Astrocyte (in vitro differentiated cells and primary cell): ENCODE results near the gene NIPBL. TPM values are rescaled to one million over a fixed set of nuclear protein-coding genes. Genes with fewer than 3 reads are reported as not detected.

Experiments used
- DNase-seq: peaks from one replicate; pipeline ENCODE4 v3.0.0-alpha.2; 2010; ENCODE audit warnings: low read depth
- FAIRE-seq: peaks from 2 replicates; lab custom pipeline; 2011; peaks lifted over from hg19 to GRCh38; lab: Jason Lieb, UNC
- H2AFZ ChIP-seq: 2 replicates; pipeline ENCODE4 v1.6.0; 2012; ENCODE audit warnings: low read depth, low read length, inconsistent platforms
- H3K27ac ChIP-seq: 2 replicates; pipeline ENCODE4 v1.5.1; 2011; ENCODE audit warnings: low read depth, low read length, inconsistent platforms
- H3K27me3 ChIP-seq: 2 replicates; pipeline ENCODE4 v1.6.0; 2011; ENCODE audit warnings: low read length, inconsistent platforms; ENCODE audit not compliant: insufficient read depth
- H3K36me3 ChIP-seq: 2 replicates; pipeline ENCODE4 v1.5.1; 2011; ENCODE audit warnings: low read length, inconsistent platforms; ENCODE audit not compliant: insufficient read depth
- H3K4me1 ChIP-seq: 2 replicates; pipeline ENCODE4 v1.5.1; 2011; ENCODE audit warnings: low read length, inconsistent platforms; ENCODE audit not compliant: insufficient read depth
- H3K4me2 ChIP-seq: 2 replicates; pipeline ENCODE4 v1.6.0; 2012; ENCODE audit warnings: low read length, inconsistent platforms
- H3K4me3 ChIP-seq: 2 replicates; pipeline ENCODE4 v1.5.1; 2011; ENCODE audit warnings: low read depth, mild to moderate bottlenecking, low read length, inconsistent platforms; ENCODE audit not compliant: insufficient read depth
- H3K79me2 ChIP-seq: 2 replicates; pipeline ENCODE4 v1.6.0; 2012; ENCODE audit warnings: mild to moderate bottlenecking, low read length, inconsistent platforms; ENCODE audit not compliant: insufficient read depth
- H3K9ac ChIP-seq: 2 replicates; pipeline ENCODE4 v1.6.0; 2012; ENCODE audit warnings: mild to moderate bottlenecking, low read length, inconsistent platforms
- H3K9me3 ChIP-seq: 2 replicates; pipeline ENCODE4 v1.5.1; 2012; ENCODE audit warnings: low read depth, mild to moderate bottlenecking, low read length, inconsistent platforms; ENCODE audit not compliant: insufficient read depth
- H4K20me1 ChIP-seq: 2 replicates; pipeline ENCODE4 v1.6.0; 2012; ENCODE audit warnings: low read length, inconsistent platforms; ENCODE audit not compliant: insufficient read depth
- H3K27ac Mint-ChIP-seq: one replicate; pipeline ENCODE4 v1.8.0; 2021; ENCODE audit warnings: mild to moderate bottlenecking, mixed read lengths; ENCODE audit not compliant: unreplicated experiment
- H3K27me3 Mint-ChIP-seq: one replicate; pipeline ENCODE4 v1.8.0; 2021; ENCODE audit warnings: low read depth, mixed read lengths; ENCODE audit not compliant: unreplicated experiment
- H3K36me3 Mint-ChIP-seq: one replicate; pipeline ENCODE4 v1.8.0; 2021; ENCODE audit warnings: low read depth, mixed read lengths; ENCODE audit not compliant: unreplicated experiment
- H3K4me1 Mint-ChIP-seq: one replicate; pipeline ENCODE4 v1.8.0; 2021; ENCODE audit warnings: low read depth, mixed read lengths; ENCODE audit not compliant: unreplicated experiment
- H3K4me3 Mint-ChIP-seq: one replicate; pipeline ENCODE4 v1.8.0; 2021; ENCODE audit warnings: mild to moderate bottlenecking, moderate library complexity, mixed read lengths; ENCODE audit not compliant: unreplicated experiment
- H3K9me3 Mint-ChIP-seq: one replicate; pipeline ENCODE4 v1.8.0; 2021; ENCODE audit warnings: mild to moderate bottlenecking, mixed read lengths; ENCODE audit not compliant: unreplicated experiment
- EZH2 ChIP-seq: IDR thresholded peaks from 2 replicates; pipeline ENCODE4 v1.6.1; 2012; ENCODE audit warnings: mild to moderate bottlenecking, low read length, inconsistent platforms; ENCODE audit not compliant: insufficient read depth
- total RNA-seq: library from RNA; stranded (reverse); gene quantifications from 2 replicates; pipeline ENCODE4 v1.2.1, GENCODE V29; 2021
- TF ChIP-seq, protein P1 (sequence below): IDR thresholded peaks from 2 replicates; pipeline ENCODE4 v1.5.1; 2011; ENCODE audit warnings: low read depth, mild to moderate bottlenecking, inconsistent platforms, low read length, moderate library complexity; ENCODE audit not compliant: insufficient read depth

Gene NIPBL
- total RNA-seq, 1 donor from 2014 or later, result 45.3 TPM

DNA sequence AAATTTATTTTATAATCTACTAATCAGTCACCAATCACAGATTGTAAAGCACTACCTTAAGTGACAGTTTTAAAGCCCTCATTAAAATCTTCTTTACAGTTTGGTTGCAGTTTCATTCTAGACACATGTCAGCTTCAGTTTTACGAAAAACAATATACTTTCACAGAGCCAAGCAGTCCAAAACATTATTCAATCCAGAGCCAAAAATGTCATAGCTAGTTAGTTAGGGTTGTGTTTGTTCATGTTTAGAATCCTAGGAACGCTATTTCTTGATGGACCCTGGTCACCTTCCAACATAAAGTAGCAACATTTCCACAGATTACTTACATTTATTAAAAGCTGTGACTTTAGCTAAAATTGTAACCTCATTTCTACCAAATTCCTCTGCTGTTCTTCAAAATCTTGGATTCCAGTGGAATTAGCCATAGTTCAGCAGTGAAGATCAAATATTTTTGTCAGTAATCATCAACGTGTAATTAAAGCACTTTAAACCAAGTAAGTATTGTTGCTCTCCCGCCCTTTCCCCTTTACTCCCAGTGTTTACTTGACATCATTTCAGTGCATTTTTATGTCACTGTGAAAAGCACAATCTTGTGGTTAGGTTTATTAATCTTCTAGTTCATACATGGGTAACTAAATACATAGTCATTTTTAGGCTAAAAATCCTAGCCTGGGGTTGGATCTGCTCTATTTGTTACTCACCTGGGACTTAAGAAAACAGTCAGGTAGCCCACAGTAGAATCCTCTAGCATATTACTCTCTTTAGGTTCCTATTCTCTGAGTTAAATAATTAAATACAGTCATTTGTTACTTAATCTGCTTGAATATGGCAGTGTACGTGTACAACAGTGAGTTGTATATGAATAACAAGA is 74.3 kb downstream of the NIPBL start:
- H3K36me3 ChIP-seq, result no peaks in the 10 kb centered on the region
- H3K4me2 ChIP-seq, result peak overlapping the region; percentile 82
- H3K79me2 ChIP-seq, result peaks cover 87% of the 10 kb centered on the region
- FAIRE-seq, result peak; percentile 96
- H2AFZ ChIP-seq, result no peak overlapping the region
- H3K4me3 Mint-ChIP-seq, result peak overlapping the region; percentile 9
- H3K27ac Mint-ChIP-seq, result peak overlapping the region; percentile 75
- H3K9ac ChIP-seq, result peak overlapping the region; percentile 47
- no peaks in the 10 kb centered on the region for H3K9me3 ChIP-seq
- no peak for TF ChIP-seq EZH2
- TF ChIP-seq, protein P1, sequence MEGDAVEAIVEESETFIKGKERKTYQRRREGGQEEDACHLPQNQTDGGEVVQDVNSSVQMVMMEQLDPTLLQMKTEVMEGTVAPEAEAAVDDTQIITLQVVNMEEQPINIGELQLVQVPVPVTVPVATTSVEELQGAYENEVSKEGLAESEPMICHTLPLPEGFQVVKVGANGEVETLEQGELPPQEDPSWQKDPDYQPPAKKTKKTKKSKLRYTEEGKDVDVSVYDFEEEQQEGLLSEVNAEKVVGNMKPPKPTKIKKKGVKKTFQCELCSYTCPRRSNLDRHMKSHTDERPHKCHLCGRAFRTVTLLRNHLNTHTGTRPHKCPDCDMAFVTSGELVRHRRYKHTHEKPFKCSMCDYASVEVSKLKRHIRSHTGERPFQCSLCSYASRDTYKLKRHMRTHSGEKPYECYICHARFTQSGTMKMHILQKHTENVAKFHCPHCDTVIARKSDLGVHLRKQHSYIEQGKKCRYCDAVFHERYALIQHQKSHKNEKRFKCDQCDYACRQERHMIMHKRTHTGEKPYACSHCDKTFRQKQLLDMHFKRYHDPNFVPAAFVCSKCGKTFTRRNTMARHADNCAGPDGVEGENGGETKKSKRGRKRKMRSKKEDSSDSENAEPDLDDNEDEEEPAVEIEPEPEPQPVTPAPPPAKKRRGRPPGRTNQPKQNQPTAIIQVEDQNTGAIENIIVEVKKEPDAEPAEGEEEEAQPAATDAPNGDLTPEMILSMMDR, result no peak
- peaks cover 41% of the 10 kb centered on the region for H3K4me1 Mint-ChIP-seq
- H3K27ac ChIP-seq, result peak overlapping the region; percentile 72
- H4K20me1 ChIP-seq, result peaks cover 48% of the 10 kb centered on the region
- no peaks in the 10 kb centered on the region for H3K27me3 Mint-ChIP-seq
- H3K4me3 ChIP-seq, result no peak overlapping the region
- H3K4me1 ChIP-seq, result peaks cover 12% of the 10 kb centered on the region
- H3K36me3 Mint-ChIP-seq, result peaks cover 2% of the 10 kb centered on the region
- DNase-seq, result peak; percentile 81
- no peaks in the 10 kb centered on the region for H3K9me3 Mint-ChIP-seq
- H3K27me3 ChIP-seq, result no peaks in the 10 kb centered on the region

DNA sequence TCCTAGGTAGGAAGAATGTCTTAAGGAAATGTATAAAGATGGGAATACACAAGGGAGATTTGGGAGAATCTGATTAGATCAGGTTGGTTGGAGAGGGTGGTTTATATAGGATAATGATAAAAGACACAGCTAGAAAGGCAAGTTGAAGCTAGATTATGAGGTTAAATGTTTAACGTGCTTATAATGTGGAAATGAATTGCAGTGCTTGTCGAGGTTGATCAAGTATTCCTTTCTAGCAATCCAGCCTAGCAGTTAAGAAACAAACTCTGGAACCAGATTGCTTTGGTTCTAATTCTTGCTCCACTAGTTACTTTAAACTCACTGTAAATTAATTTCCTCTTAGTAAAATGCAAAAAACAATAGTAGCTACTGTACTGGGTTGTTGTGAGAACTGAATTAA is 76.5 kb downstream of the NIPBL start:
- Histone ChIP-seq H3K9ac (no peak overlapping the region), H3K79me2 (peaks cover 65% of the 10 kb centered on the region), H3K4me1 (peaks cover 12% of the 10 kb centered on the region), H3K27ac (no peak overlapping the region), H4K20me1 (peaks cover 30% of the 10 kb centered on the region), H3K4me2 (no peak overlapping the region), H3K27me3 (no peaks in the 10 kb centered on the region), H2AFZ (no peak overlapping the region), H3K36me3 (no peaks in the 10 kb centered on the region), H3K4me3 (no peak overlapping the region), H3K9me3 (no peaks in the 10 kb centered on the region)
- no peak overlapping the region for H3K4me3 Mint-ChIP-seq
- H3K4me1 Mint-ChIP-seq, result peaks cover 25% of the 10 kb centered on the region
- no peak overlapping the region for H3K27ac Mint-ChIP-seq
- FAIRE-seq (no peak), DNase-seq (no peak)
- no peak for TF ChIP-seq EZH2
- TF ChIP-seq, protein P1, result no peak
- H3K27me3 Mint-ChIP-seq, result no peaks in the 10 kb centered on the region
- H3K9me3 Mint-ChIP-seq, result no peaks in the 10 kb centered on the region
- peaks cover 2% of the 10 kb centered on the region for H3K36me3 Mint-ChIP-seq
